ENCODE results near the gene C3. TPM values are rescaled to one million over a fixed set of nuclear protein-coding genes. Genes with fewer than 3 reads are reported as not detected.

The C3 gene
- total RNA-seq, 3 donors from 2014 or later = 42.2 to 473 (median 261) TPM

GRCh38 chr19:6690160-6690885 lies 30.1 kb downstream of the C3 start:
- H3K9me3 ChIP-seq = no peaks in the 10 kb centered on the region
- TF ChIP-seq CTCF (IDR thresholded peaks at IDR 0.05) = no peak
- no peaks in the 10 kb centered on the region for H3K4me1 ChIP-seq (ENCODE audit: low read depth)
- DNase-seq (peak in 1 of 3 donors; percentile 2), ATAC-seq (no peak)
- no peaks in the 10 kb centered on the region for H3K36me3 ChIP-seq (ENCODE audit: low read depth)
- no peak overlapping the region for H3K4me3 ChIP-seq
- intact Hi-C loops (cut with DNase I, micrococcal nuclease) = no loop called here

GRCh38 chr19:6687114-6687513 lies 33.3 kb downstream of the C3 start:
- H3K4me1 ChIP-seq (ENCODE audit: low read depth) = no peaks in the 10 kb centered on the region
- DNase-seq (no peak), ATAC-seq (no peak)
- intact Hi-C loops (cut with DNase I, micrococcal nuclease) = no loop called here
- H3K36me3 ChIP-seq (ENCODE audit: low read depth) = no peaks in the 10 kb centered on the region
- TF ChIP-seq CTCF (IDR thresholded peaks at IDR 0.05) = no peak
- H3K9me3 ChIP-seq = no peaks in the 10 kb centered on the region
- H3K4me3 ChIP-seq = no peak overlapping the region

- Histone ChIP-seq H3K9me3 (no peaks in the 10 kb centered on the region), H3K4me1 (ENCODE audit: low read depth) (no peaks in the 10 kb centered on the region), H3K4me3 (no peak overlapping the region), H3K36me3 (ENCODE audit: low read depth) (no peaks in the 10 kb centered on the region)
- intact Hi-C loops (cut with DNase I, micrococcal nuclease) = no loop called here
- TF ChIP-seq CTCF (IDR thresholded peaks at IDR 0.05) = no peak
- no peak for ATAC-seq
- DNase-seq = peak in 1 of 3 donors; percentile 2
These were observed 33.8 kb downstream of the C3 start for GRCh38 chr19:6686628-6686975.

- no peak for TF ChIP-seq CTCF (IDR thresholded peaks at IDR 0.05)
- H3K9me3 ChIP-seq = no peaks in the 10 kb centered on the region
- no peak overlapping the region for H3K4me3 ChIP-seq
- intact Hi-C loops (cut with DNase I, micrococcal nuclease) = no loop called here
- ATAC-seq (no peak), DNase-seq (peak in 1 of 3 donors; percentile 5)
- no peaks in the 10 kb centered on the region for H3K4me1 ChIP-seq (ENCODE audit: low read depth)
- H3K36me3 ChIP-seq (ENCODE audit: low read depth) = no peaks in the 10 kb centered on the region
These were observed 34.4 kb downstream of the C3 start for GRCh38 chr19:6685962-6686627.

- intact Hi-C loops (cut with DNase I, micrococcal nuclease) = no loop called here
- no peak for TF ChIP-seq CTCF (IDR thresholded peaks at IDR 0.05)
- no peak for ATAC-seq
- Histone ChIP-seq H3K4me3 (no peak overlapping the region), H3K36me3 (ENCODE audit: low read depth) (no peaks in the 10 kb centered on the region), H3K9me3 (no peaks in the 10 kb centered on the region), H3K4me1 (ENCODE audit: low read depth) (no peaks in the 10 kb centered on the region)
- no peak for DNase-seq
These were observed 35.0 kb downstream of the C3 start for GRCh38 chr19:6685482-6685881.
